A673 (cell line): Measurements from ENCODE around the gene ACE. TPM values are rescaled to one million over a fixed set of nuclear protein-coding genes. Genes with fewer than 3 reads are reported as not detected.

Experiments used
- BruUV-seq: library from RNA; stranded (reverse); fragments of 400-500 nt; replicated peaks from 2 replicates; lab custom pipeline; 2021; lab: Mats Ljungman, UMichigan
- CTCF ChIA-PET: fragments of 300-600 bp; sonication (Branson Sonifier 250); formaldehyde crosslinking; loops from one replicate; lab custom pipeline; 2022; ENCODE audit warnings: antibody characterized with exemption; lab: Charles Lee
- POLR2A ChIA-PET: fragments of 300-600 bp; sonication (Branson Sonifier 250); formaldehyde crosslinking; loops from one replicate; lab custom pipeline; 2022; ENCODE audit warnings: antibody characterized with exemption; ENCODE audit not compliant: low non-redundant PET; lab: Charles Lee
- DNase-seq: peaks from one replicate; pipeline ENCODE4 v3.0.0-alpha.2; 2015; ENCODE audit warnings: low spot score
- H3K27ac ChIP-seq: fragments of 200-600 bp; sonication (generic); 2 replicates; pipeline ENCODE4 v1.5.1; 2016; ENCODE audit warnings: mixed run types, low read depth, mild to moderate bottlenecking, mixed read lengths, antibody characterized with exemption, low read length; ENCODE audit not compliant: poor library complexity, severe bottlenecking
- H3K27me3 ChIP-seq: fragments of 200-600 bp; sonication (generic); replicated peaks from 2 replicates; pipeline ENCODE4 v1.6.1; 2017; ENCODE audit warnings: mixed run types, low read depth, mild to moderate bottlenecking, mixed read lengths, antibody characterized with exemption, low read length; ENCODE audit not compliant: insufficient read depth, poor library complexity
- H3K36me3 ChIP-seq: fragments of 200-600 bp; sonication (generic); 2 replicates; pipeline ENCODE4 v1.6.1; 2016; ENCODE audit warnings: mixed run types, mild to moderate bottlenecking, mixed read lengths, antibody characterized with exemption, low read length; ENCODE audit not compliant: insufficient read depth, poor library complexity, severe bottlenecking
- H3K4me1 ChIP-seq: fragments of 200-600 bp; sonication (generic); 2 replicates; pipeline ENCODE4 v1.6.1; 2017; ENCODE audit warnings: mixed run types, mild to moderate bottlenecking, mixed read lengths, antibody characterized with exemption, low read length; ENCODE audit not compliant: insufficient read depth, poor library complexity, severe bottlenecking
- H3K4me3 ChIP-seq: fragments of 200-600 bp; sonication (generic); 2 replicates; pipeline ENCODE4 v1.5.1; 2016; ENCODE audit warnings: low read depth, mixed run types, mild to moderate bottlenecking, mixed read lengths, low read length; ENCODE audit not compliant: poor library complexity, severe bottlenecking
- H3K9me3 ChIP-seq: fragments of 200-600 bp; sonication (generic); 2 replicates; pipeline ENCODE4 v1.6.1; 2016; ENCODE audit warnings: mixed run types, low read depth, mild to moderate bottlenecking, mixed read lengths, antibody characterized with exemption, low read length; ENCODE audit not compliant: poor library complexity, severe bottlenecking
- EZH2 ChIP-seq: fragments of 200-600 bp; sonication (generic); IDR thresholded peaks from 2 replicates; pipeline ENCODE4 v1.6.1; 2017; ENCODE audit warnings: borderline replicate concordance, low read depth, mild to moderate bottlenecking, mixed read lengths, antibody characterized with exemption, low read length; ENCODE audit not compliant: poor library complexity, severe bottlenecking
- intact Hi-C: fragments of 100-400 bp; cut with micrococcal nuclease; formaldehyde crosslinking; loops from one replicate; pipeline ENCODE4 v1.10.0; 2022; ENCODE audit not compliant: unreplicated experiment
- total RNA-seq: library from RNA; stranded (reverse); gene quantifications from 2 replicates; pipeline ENCODE4 v1.2.3, GENCODE V29; 2021
- TF ChIP-seq, protein P1 (sequence below): fragments of 300-800, 200-600 bp; sonication (generic); conservative IDR thresholded peaks from 2 replicates; pipeline ENCODE4 v1.5.1; 2017; ENCODE audit warnings: low read depth, mild to moderate bottlenecking, antibody characterized with exemption, low read length, moderate library complexity, mixed read lengths

The ACE gene
- total RNA-seq, 1 experiment from 2014 or later = 2.1 TPM

DNA sequence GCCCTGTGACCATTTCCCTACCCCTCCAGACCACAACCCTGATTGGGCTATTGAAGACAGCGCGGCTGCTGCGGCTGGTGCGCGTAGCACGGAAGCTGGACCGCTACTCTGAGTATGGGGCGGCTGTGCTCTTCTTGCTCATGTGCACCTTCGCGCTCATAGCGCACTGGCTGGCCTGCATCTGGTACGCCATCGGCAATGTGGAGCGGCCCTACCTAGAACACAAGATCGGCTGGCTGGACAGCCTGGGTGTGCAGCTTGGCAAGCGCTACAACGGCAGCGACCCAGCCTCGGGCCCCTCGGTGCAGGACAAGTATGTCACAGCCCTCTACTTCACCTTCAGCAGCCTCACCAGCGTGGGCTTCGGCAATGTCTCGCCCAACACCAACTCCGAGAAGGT is 58.8 kb downstream of the ACE start:
- no peak for TF ChIP-seq EZH2
- TF ChIP-seq, protein P1, sequence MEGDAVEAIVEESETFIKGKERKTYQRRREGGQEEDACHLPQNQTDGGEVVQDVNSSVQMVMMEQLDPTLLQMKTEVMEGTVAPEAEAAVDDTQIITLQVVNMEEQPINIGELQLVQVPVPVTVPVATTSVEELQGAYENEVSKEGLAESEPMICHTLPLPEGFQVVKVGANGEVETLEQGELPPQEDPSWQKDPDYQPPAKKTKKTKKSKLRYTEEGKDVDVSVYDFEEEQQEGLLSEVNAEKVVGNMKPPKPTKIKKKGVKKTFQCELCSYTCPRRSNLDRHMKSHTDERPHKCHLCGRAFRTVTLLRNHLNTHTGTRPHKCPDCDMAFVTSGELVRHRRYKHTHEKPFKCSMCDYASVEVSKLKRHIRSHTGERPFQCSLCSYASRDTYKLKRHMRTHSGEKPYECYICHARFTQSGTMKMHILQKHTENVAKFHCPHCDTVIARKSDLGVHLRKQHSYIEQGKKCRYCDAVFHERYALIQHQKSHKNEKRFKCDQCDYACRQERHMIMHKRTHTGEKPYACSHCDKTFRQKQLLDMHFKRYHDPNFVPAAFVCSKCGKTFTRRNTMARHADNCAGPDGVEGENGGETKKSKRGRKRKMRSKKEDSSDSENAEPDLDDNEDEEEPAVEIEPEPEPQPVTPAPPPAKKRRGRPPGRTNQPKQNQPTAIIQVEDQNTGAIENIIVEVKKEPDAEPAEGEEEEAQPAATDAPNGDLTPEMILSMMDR = no peak
- no peak overlapping the region for H3K27ac ChIP-seq
- H3K4me1 ChIP-seq = peaks cover 7% of the 10 kb centered on the region
- BruUV-seq = no TSS peak
- H3K9me3 ChIP-seq = no peaks in the 10 kb centered on the region
- ChIA-PET POLR2A (no interaction called here), CTCF (no interaction called here)
- H3K36me3 ChIP-seq = no peaks in the 10 kb centered on the region
- no peak for DNase-seq
- no peak overlapping the region for H3K4me3 ChIP-seq
- intact Hi-C loops = no loop called here
- H3K27me3 ChIP-seq = peaks cover 24% of the 10 kb centered on the region

- Histone ChIP-seq H3K4me1 (peaks cover 7% of the 10 kb centered on the region), H3K36me3 (no peaks in the 10 kb centered on the region), H3K27me3 (peaks cover 24% of the 10 kb centered on the region), H3K27ac (no peak overlapping the region), H3K4me3 (no peak overlapping the region), H3K9me3 (no peaks in the 10 kb centered on the region)
- ChIA-PET CTCF (no interaction called here), POLR2A (no interaction called here)
- no peak for DNase-seq
- intact Hi-C loops = no loop called here
- TF ChIP-seq, protein P1 = no peak
- TF ChIP-seq EZH2 = no peak
- BruUV-seq = no TSS peak
These were observed 60.1 kb downstream of the ACE start for GRCh38 chr17:63537001-63537400.

GRCh38 chr17:63537991-63538692 is 61.3 kb downstream of the ACE start:
- no TSS peak for BruUV-seq
- Histone ChIP-seq H3K4me1 (peaks cover 7% of the 10 kb centered on the region), H3K27me3 (peaks cover 24% of the 10 kb centered on the region), H3K27ac (no peak overlapping the region), H3K4me3 (no peak overlapping the region), H3K36me3 (no peaks in the 10 kb centered on the region), H3K9me3 (no peaks in the 10 kb centered on the region)
- no peak for DNase-seq
- TF ChIP-seq EZH2 = no peak
- TF ChIP-seq, protein P1 = no peak
- CTCF ChIA-PET = no interaction called here
- POLR2A ChIA-PET = no interaction called here
- intact Hi-C loops = no loop called here
